AG04450 (cell line): ENCODE data around the gene LARGE2. TPM values are rescaled to one million over a fixed set of nuclear protein-coding genes. Genes with fewer than 3 reads are reported as not detected.

Experiments used
- CTCF ChIA-PET: fragments of 300-600, 350-600 bp; formaldehyde crosslinking; extraction: SDS; loops from one replicate; lab custom pipeline; 2022; ENCODE audit warnings: antibody characterized with exemption, inconsistent platforms; lab: Charles Lee
- POLR2A ChIA-PET: fragments of 350-600 bp; formaldehyde crosslinking; extraction: SDS; loops from one replicate; lab custom pipeline; 2021; ENCODE audit warnings: antibody characterized with exemption, inconsistent platforms; lab: Yijun Ruan, JAX
- DNase-seq: peaks from one replicate; pipeline ENCODE4 v3.0.0-alpha.2; 2011; ENCODE audit warnings: low read depth, low spot score
- H3K27ac ChIP-seq: one replicate; pipeline ENCODE4 v1.5.1; 2012; ENCODE audit warnings: low read depth, low read length, control low read depth
- H3K27me3 ChIP-seq: one replicate; pipeline ENCODE4 v1.6.0; 2012; ENCODE audit warnings: low read length; ENCODE audit not compliant: control insufficient read depth, insufficient read depth
- H3K4me3 ChIP-seq: 2 replicates; pipeline ENCODE4 v1.5.1; 2011; ENCODE audit warnings: mild to moderate bottlenecking, low read depth, low read length, control low read depth
- H3K9me3 ChIP-seq: 2 replicates; pipeline ENCODE4 v1.5.1; 2012; ENCODE audit warnings: low read length; ENCODE audit not compliant: control insufficient read depth, insufficient read depth
- CTCF ChIP-seq: IDR thresholded peaks from 2 replicates; pipeline ENCODE4 v1.5.1; 2011; ENCODE audit warnings: low read depth, low read length, control low read depth, inconsistent platforms
- polyA plus RNA-seq: library from polyadenylated mRNA; depleted of rRNA; stranded (reverse); fragments of >200 nt; gene quantifications from 2 replicates; pipeline ENCODE4 v1.2.3, GENCODE V29; 2011

LARGE2 gene
- polyA plus RNA-seq, 1 experiment, result not detected

GRCh38 chr11:45937916-45938315, 15.5 kb downstream of the LARGE2 start:
- no peak for DNase-seq
- no peak overlapping the region for H3K4me3 ChIP-seq
- H3K27ac ChIP-seq, result no peak overlapping the region
- no peaks in the 10 kb centered on the region for H3K27me3 ChIP-seq
- TF ChIP-seq CTCF, result no peak
- ChIA-PET CTCF (no interaction called here), POLR2A (no interaction called here)
- H3K9me3 ChIP-seq, result no peaks in the 10 kb centered on the region

GRCh38 chr11:45939836-45940235, 17.4 kb downstream of the LARGE2 start:
- no peaks in the 10 kb centered on the region for H3K9me3 ChIP-seq
- DNase-seq, result no peak
- no peak overlapping the region for H3K27ac ChIP-seq
- ChIA-PET POLR2A (interaction anchor here (0.6 kb wide), 1 partner anchor 103 kb away, joined by 3 read pairs; no protein-coding TSS in a partner anchor), CTCF (interaction anchor here (0.6 kb wide), 3 partner anchors 26 to 1100 kb away, joined by 3 to 11 read pairs (median 5); no protein-coding TSS in a partner anchor)
- TF ChIP-seq CTCF, result no peak
- H3K4me3 ChIP-seq, result no peak overlapping the region
- no peaks in the 10 kb centered on the region for H3K27me3 ChIP-seq

- Histone ChIP-seq H3K9me3 (no peaks in the 10 kb centered on the region), H3K27ac (no peak overlapping the region), H3K4me3 (no peak overlapping the region), H3K27me3 (no peaks in the 10 kb centered on the region)
- ChIA-PET CTCF (interaction anchor here (1.5 to 3.0 kb wide), 2 partner anchors 24 to 65 kb away, joined by 4 to 14 read pairs; no protein-coding TSS in a partner anchor), POLR2A (no interaction called here)
- TF ChIP-seq CTCF, result no peak
- DNase-seq, result no peak
These were observed 18.8 kb downstream of the LARGE2 start for GRCh38 chr11:45941285-45941684.

GRCh38 chr11:45942381-45942780, 19.9 kb downstream of the LARGE2 start:
- Histone ChIP-seq H3K27ac (no peak overlapping the region), H3K27me3 (no peaks in the 10 kb centered on the region), H3K4me3 (no peak overlapping the region), H3K9me3 (no peaks in the 10 kb centered on the region)
- no peak for DNase-seq
- CTCF ChIA-PET, result interaction anchor here (0.6 to 3.0 kb wide), 3 partner anchors 23 to 296 kb away, joined by 4 to 14 read pairs (median 7); no protein-coding TSS in a partner anchor
- POLR2A ChIA-PET, result interaction anchor here (0.6 kb wide), 1 partner anchor 59 kb away, joined by 7 read pairs; no protein-coding TSS in a partner anchor
- TF ChIP-seq CTCF, result no peak

- CTCF ChIA-PET, result no interaction called here
- no peaks in the 10 kb centered on the region for H3K27me3 ChIP-seq
- H3K27ac ChIP-seq, result no peak overlapping the region
- no peak for TF ChIP-seq CTCF
- POLR2A ChIA-PET, result no interaction called here
- no peak for DNase-seq
- H3K4me3 ChIP-seq, result no peak overlapping the region
- H3K9me3 ChIP-seq, result no peaks in the 10 kb centered on the region
These were observed 23.0 kb downstream of the LARGE2 start for GRCh38 chr11:45945397-45945999.
